ENCODE results near the gene TMEFF2. TPM values are rescaled to one million over a fixed set of nuclear protein-coding genes. Genes with fewer than 3 reads are reported as not detected.

The TMEFF2 gene, protein sequence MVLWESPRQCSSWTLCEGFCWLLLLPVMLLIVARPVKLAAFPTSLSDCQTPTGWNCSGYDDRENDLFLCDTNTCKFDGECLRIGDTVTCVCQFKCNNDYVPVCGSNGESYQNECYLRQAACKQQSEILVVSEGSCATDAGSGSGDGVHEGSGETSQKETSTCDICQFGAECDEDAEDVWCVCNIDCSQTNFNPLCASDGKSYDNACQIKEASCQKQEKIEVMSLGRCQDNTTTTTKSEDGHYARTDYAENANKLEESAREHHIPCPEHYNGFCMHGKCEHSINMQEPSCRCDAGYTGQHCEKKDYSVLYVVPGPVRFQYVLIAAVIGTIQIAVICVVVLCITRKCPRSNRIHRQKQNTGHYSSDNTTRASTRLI
- total RNA-seq, result under 1 TPM; 0.24 to 0.37 TPM

DNA sequence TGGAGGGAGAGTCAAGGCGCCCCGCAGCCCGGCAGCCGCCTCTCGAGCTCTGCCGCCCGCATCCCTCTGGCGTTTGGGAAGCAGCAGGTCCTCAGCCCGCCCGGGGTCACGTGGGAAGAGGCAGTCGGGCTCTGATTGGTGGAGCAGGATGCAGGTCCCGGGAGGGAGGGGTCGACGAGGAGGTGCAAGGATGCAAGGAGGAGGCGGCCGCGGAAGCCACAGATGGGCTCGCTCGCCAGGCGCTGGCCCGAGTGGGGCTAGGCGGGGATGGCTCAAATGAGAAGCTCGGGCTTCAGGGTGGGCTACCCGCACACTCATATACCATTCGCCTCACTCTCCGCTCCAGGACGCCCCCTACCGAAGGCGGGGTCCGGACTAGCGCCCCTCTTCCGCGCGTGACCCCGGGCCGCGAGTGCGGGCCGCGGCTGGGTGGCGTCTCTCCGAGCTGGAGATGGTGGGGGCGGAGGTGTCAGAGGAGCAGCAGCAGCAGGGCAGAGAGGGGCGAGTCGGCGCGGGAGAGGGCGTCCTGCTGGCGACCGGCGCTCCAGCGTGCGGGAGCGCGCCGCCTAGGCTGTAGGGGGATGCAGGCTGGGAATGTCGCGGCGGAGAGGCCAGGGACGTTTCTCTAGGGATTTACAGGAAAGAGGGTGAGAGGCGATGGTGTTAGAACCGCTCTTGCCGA lies at the start of gene TMEFF2:
Gene TMEFF2, minus strand, starts transcription at position 68 of the 682 bp plus-strand sequence. CDS start 409 bp downstream, outside the sequence.
- Histone ChIP-seq H3K36me3 (no peaks in the 10 kb centered on the region), H3K4me3 (peak within 1 kb of the TSS; percentile 36), H3K4me1 (peaks cover 12% of the 10 kb centered on the region), H3K9me3 (no peaks in the 10 kb centered on the region), H3K27ac (no peak within 1 kb of the TSS), H3K9ac (ENCODE audit: low read depth in 2 of 2, low read length in 2 of 2) (no peak within 1 kb of the TSS), H3K27me3 (peaks cover 52% of the 10 kb centered on the region)
- intact Hi-C loops (cut with DNase I), result no loop called here
- TF ChIP-seq, protein P1, sequence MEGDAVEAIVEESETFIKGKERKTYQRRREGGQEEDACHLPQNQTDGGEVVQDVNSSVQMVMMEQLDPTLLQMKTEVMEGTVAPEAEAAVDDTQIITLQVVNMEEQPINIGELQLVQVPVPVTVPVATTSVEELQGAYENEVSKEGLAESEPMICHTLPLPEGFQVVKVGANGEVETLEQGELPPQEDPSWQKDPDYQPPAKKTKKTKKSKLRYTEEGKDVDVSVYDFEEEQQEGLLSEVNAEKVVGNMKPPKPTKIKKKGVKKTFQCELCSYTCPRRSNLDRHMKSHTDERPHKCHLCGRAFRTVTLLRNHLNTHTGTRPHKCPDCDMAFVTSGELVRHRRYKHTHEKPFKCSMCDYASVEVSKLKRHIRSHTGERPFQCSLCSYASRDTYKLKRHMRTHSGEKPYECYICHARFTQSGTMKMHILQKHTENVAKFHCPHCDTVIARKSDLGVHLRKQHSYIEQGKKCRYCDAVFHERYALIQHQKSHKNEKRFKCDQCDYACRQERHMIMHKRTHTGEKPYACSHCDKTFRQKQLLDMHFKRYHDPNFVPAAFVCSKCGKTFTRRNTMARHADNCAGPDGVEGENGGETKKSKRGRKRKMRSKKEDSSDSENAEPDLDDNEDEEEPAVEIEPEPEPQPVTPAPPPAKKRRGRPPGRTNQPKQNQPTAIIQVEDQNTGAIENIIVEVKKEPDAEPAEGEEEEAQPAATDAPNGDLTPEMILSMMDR (IDR thresholded peaks at IDR 0.05), result no peak
- DNase-seq, result peak; percentile 44

DNA sequence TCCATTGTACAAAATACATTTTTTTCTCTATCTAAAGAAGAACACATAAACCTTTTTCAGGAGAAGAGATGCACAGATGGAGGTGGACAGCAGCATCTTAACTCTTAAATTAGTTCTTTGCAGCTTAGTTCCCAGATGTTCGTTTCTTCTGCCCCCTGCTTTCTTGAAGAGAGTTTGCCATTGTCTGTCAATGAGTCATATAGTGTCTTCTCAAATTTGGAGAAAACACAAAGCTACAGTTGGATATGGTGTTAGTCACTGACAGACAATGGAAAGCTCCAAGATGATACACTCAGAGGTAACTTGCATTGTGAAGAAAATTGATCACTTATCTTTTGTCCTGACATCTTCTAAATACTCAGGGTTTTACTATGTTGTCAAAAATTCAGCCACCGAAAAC lies 48.8 kb upstream of the TMEFF2 start:
- TF ChIP-seq, protein P1 (IDR thresholded peaks at IDR 0.05), result no peak
- intact Hi-C loops (cut with DNase I), result no loop called here
- Histone ChIP-seq H3K36me3 (no peaks in the 10 kb centered on the region), H3K9ac (ENCODE audit: low read depth in 2 of 2, low read length in 2 of 2) (no peak overlapping the region), H3K9me3 (no peaks in the 10 kb centered on the region), H3K4me1 (no peaks in the 10 kb centered on the region), H3K27me3 (no peaks in the 10 kb centered on the region), H3K4me3 (no peak overlapping the region), H3K27ac (no peak overlapping the region)
- DNase-seq, result no peak

DNA sequence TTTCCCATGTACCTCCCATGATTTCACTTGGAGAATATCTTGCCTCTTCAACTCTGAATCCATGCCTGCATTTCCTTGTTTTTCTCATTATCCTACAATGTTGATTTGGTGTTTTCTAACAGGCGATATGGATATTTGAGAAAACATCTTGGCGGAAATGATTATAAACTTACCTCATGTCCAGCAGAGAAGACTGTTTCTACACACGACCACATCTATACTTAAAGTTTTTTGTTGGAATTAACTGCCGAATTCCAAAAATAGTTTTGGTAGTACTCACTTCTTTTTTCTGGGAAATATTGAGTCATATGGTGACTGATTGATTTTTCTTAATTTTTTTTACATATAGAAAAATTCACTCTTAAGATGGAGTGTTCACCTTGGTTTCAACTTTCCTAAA lies 41.4 kb upstream of the TMEFF2 start:
- no peak for DNase-seq
- Histone ChIP-seq H3K27me3 (no peaks in the 10 kb centered on the region), H3K9ac (ENCODE audit: low read depth in 2 of 2, low read length in 2 of 2) (no peak overlapping the region), H3K9me3 (no peaks in the 10 kb centered on the region), H3K36me3 (no peaks in the 10 kb centered on the region), H3K4me1 (no peaks in the 10 kb centered on the region), H3K27ac (no peak overlapping the region), H3K4me3 (no peak overlapping the region)
- TF ChIP-seq, protein P1 (IDR thresholded peaks at IDR 0.05), result no peak
- intact Hi-C loops (cut with DNase I), result no loop called here

DNA sequence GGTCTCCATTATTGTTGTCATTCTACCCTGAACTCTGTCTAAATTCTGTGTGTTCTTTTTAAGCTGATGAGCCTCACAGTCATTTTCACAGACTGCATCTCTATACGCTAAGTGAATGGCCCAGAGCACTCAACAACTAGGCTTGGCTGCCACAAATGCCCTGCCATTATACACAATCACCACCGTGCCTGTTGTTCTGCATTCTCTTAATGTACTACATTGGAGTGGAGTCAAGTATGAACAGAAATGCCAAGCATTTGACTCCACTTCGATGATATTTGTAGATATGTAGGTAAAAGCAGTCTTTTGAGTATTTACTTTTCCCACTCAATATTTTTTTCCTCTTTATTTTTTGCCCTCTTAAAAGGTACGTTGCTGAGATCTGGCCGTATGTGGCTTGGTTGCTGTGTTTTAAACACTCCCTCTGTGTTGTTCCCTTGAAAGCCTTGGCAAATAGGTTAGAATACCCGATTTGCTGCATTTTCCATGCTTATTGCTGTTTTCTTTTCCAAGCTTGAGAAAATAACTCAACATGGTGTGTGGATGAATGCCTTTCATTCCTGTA lies 36.2 kb upstream of the TMEFF2 start:
- intact Hi-C loops (cut with DNase I), result no loop called here
- no peak overlapping the region for H3K4me3 ChIP-seq

DNA sequence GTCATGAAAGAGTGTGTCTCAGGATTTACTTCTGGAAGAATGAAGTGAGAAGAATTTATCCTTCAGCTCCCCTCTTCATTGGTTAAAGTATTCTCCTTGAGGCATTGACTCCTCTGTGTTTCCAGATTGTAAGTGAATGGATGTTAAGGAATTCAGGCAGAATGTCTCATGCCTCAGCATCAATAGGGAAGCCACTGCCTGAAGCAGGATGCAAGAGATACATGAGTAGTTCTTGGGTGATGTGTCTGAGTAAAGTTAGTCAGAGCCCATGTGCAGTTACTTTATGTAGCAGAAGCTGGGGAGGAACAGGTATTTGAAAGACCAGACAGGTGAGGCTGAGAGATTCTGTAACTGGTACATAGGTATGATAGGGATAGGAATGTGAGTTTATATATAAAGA lies 34.0 kb upstream of the TMEFF2 start:
- no peak overlapping the region for H3K27ac ChIP-seq
- H3K36me3 ChIP-seq, result no peaks in the 10 kb centered on the region
- H3K27me3 ChIP-seq, result no peaks in the 10 kb centered on the region
- no peaks in the 10 kb centered on the region for H3K4me1 ChIP-seq
- DNase-seq, result no peak
- intact Hi-C loops (cut with DNase I), result no loop called here
- TF ChIP-seq, protein P1 (IDR thresholded peaks at IDR 0.05), result no peak
- no peaks in the 10 kb centered on the region for H3K9me3 ChIP-seq
- no peak overlapping the region for H3K9ac ChIP-seq (ENCODE audit: low read depth in 2 of 2, low read length in 2 of 2)
- H3K4me3 ChIP-seq, result no peak overlapping the region

More for the DNA sequence above, 36.2 kb upstream of the TMEFF2 start:
- Histone ChIP-seq H3K9ac (ENCODE audit: low read depth in 2 of 2, low read length in 2 of 2) (no peak overlapping the region), H3K27ac (no peak overlapping the region), H3K4me1 (no peaks in the 10 kb centered on the region), H3K9me3 (no peaks in the 10 kb centered on the region), H3K36me3 (no peaks in the 10 kb centered on the region), H3K27me3 (no peaks in the 10 kb centered on the region)
- TF ChIP-seq, protein P1 (IDR thresholded peaks at IDR 0.05), result no peak
- no peak for DNase-seq

Measured in colonic mucosa (tissue), 4 donors.